Measurements from ENCODE around the gene KRTAP21-3.
"Not testable (repeated sequence)": the region's sequence is repeated elsewhere in the genome, so short reads cannot be mapped to it uniquely, and the experiment has no call there.

The KRTAP21-3 gene, protein sequence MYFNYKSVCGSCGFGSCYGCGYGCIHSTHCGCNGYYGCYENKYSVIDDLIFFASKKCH

GRCh38 chr21:30718239-30718909 is at the start of gene KRTAP21-3:
KRTAP21-3 (minus strand) TSS chr21:30718777; CDS start chr21:30718759, 18 bp downstream.
- in situ Hi-C loops (cut with HindIII; ENCODE audit: low sequenced_read_pairs) = no loop called here
- no peak within 1 kb of the TSS for H3K4me3 ChIP-seq (ENCODE audit: low read depth, low read length)
- TF ChIP-seq CTCF (IDR thresholded peaks at IDR 0.05; ENCODE audit: low read depth, low read length, missing control alignments) = no peak
- DNase-seq (ENCODE audit: low read depth) = peak; percentile 69

GRCh38 chr21:30760776-30761175 is 42.2 kb upstream of the KRTAP21-3 start:
- no peak for TF ChIP-seq CTCF (IDR thresholded peaks at IDR 0.05; ENCODE audit: low read depth, low read length, missing control alignments)
- H3K4me3 ChIP-seq (ENCODE audit: low read depth, low read length) = no peak overlapping the region
- DNase-seq (ENCODE audit: low read depth) = no peak
- in situ Hi-C loops (cut with HindIII; ENCODE audit: low sequenced_read_pairs) = no loop called here

GRCh38 chr21:30758306-30758705 is 39.7 kb upstream of the KRTAP21-3 start:
- H3K4me3 ChIP-seq (ENCODE audit: low read depth, low read length) = no peak overlapping the region
- TF ChIP-seq CTCF (IDR thresholded peaks at IDR 0.05; ENCODE audit: low read depth, low read length, missing control alignments) = no peak
- in situ Hi-C loops (cut with HindIII; ENCODE audit: low sequenced_read_pairs) = no loop called here
- DNase-seq (ENCODE audit: low read depth) = no peak

GRCh38 chr21:30755328-30755727 is 36.8 kb upstream of the KRTAP21-3 start, which contains the start of gene KRTAP21-1:
KRTAP21-1 (minus strand) TSS chr21:30755428; CDS start chr21:30755378, 50 bp downstream.
- H3K4me3 ChIP-seq (ENCODE audit: low read depth, low read length); DNase-seq (ENCODE audit: low read depth); in situ Hi-C loops (cut with HindIII; ENCODE audit: low sequenced_read_pairs): not testable (repeated sequence)

DNA sequence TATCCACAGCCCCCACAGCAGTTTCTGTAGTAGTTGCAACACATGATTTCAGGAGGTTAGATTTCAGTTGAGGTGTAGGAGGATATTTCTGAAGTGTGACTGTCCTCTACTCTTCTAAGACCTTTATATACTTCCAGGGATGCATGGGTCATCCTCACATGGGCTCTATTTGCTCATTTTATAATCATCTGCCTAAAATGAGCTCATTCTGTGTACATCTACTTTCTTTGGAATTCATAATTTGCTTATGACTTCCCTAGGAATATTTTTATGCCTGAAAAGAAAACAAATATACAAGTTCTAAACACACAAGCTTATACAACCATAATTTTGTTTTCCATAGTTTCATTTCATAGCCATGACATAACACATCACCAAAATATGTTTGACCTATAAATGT is 28.6 kb upstream of the KRTAP21-3 start, which contains the start of gene KRTAP21-2:
Gene KRTAP21-2, minus strand, starts transcription at position 101 of the 400 bp plus-strand sequence. Its CDS starts 57 bp downstream, at position 44.
- in situ Hi-C loops (cut with HindIII; ENCODE audit: low sequenced_read_pairs) = no loop called here
- TF ChIP-seq CTCF (IDR thresholded peaks at IDR 0.05; ENCODE audit: low read depth, low read length, missing control alignments) = no peak
- no peak for DNase-seq (ENCODE audit: low read depth)
- no peak within 1 kb of the TSS for H3K4me3 ChIP-seq (ENCODE audit: low read depth, low read length)

GRCh38 chr21:30740462-30740861 is 21.9 kb upstream of the KRTAP21-3 start:
- no peak overlapping the region for H3K4me3 ChIP-seq (ENCODE audit: low read depth, low read length)
- DNase-seq (ENCODE audit: low read depth) = no peak
- in situ Hi-C loops (cut with HindIII; ENCODE audit: low sequenced_read_pairs) = no loop called here
- TF ChIP-seq CTCF (IDR thresholded peaks at IDR 0.05; ENCODE audit: low read depth, low read length, missing control alignments) = no peak

GRCh38 chr21:30733026-30733425 is 14.4 kb upstream of the KRTAP21-3 start:
- in situ Hi-C loops (cut with HindIII; ENCODE audit: low sequenced_read_pairs) = no loop called here
- no peak for DNase-seq (ENCODE audit: low read depth)
- H3K4me3 ChIP-seq (ENCODE audit: low read depth, low read length) = no peak overlapping the region
- no peak for TF ChIP-seq CTCF (IDR thresholded peaks at IDR 0.05; ENCODE audit: low read depth, low read length, missing control alignments)

All from astrocyte of the cerebellum (primary cell).